Transverse colon (tissue), 4 donors: ENCODE data around the gene COL20A1. TPM values are rescaled to one million over a fixed set of nuclear protein-coding genes. Genes with fewer than 3 reads are reported as not detected.

Experiments used
- DNase-seq: peaks from one replicate; pipeline ENCODE4 v3.0.0-alpha.2; 2019
- H3K27ac ChIP-seq, 4 donors: fragments of 200-600 bp; sonication (generic); 2 replicates each; pipeline ENCODE4 v1.5.1; 2016 to 2018; ENCODE audit warnings: inconsistent platforms in 4 of 4
- H3K27me3 ChIP-seq: fragments of 200-600 bp; sonication (generic); 2 replicates; pipeline ENCODE4 v1.5.1; 2017; ENCODE audit warnings: inconsistent platforms
- H3K36me3 ChIP-seq, 4 donors: fragments of 200-600 bp; sonication (generic); 2 replicates each; pipeline ENCODE4 v1.5.1; 2017 to 2019; ENCODE audit warnings: inconsistent platforms in 4 of 4
- H3K4me1 ChIP-seq, 4 donors: fragments of 200-600 bp; sonication (generic); 2 replicates each; pipeline ENCODE4 v1.5.1; 2017 to 2020; ENCODE audit warnings: inconsistent platforms in 4 of 4
- H3K4me3 ChIP-seq, 4 donors: fragments of 200-600 bp; sonication (generic); 1 replicate in 1 of 4; 2 replicates in 3 of 4; pipeline versions ENCODE4 v1.5.1 to v1.6.1; 2017 to 2019; ENCODE audit warnings: inconsistent platforms in 4 of 4
- H3K9me3 ChIP-seq, 2 donors: fragments of 200-600 bp; sonication (generic); 2 replicates each; pipeline ENCODE4 v1.5.1; 2017 to 2019; ENCODE audit warnings: inconsistent platforms in 2 of 2
- EP300 ChIP-seq: sonication (generic); formaldehyde crosslinking; IDR thresholded peaks from one replicate; pipeline ENCODE4 v1.6.1; 2017; ENCODE audit warnings: antibody characterized with exemption, low read depth
- POLR2A ChIP-seq: fragments of 450-650 bp; IDR thresholded peaks from one replicate; pipeline ENCODE4 v1.6.1; 2016; ENCODE audit warnings: antibody characterized with exemption, mild to moderate bottlenecking, moderate library complexity
- POLR2AphosphoS5 ChIP-seq, 3 donors: sonication (generic); formaldehyde crosslinking; IDR thresholded peaks; one replicate each; pipeline ENCODE4 v1.6.1; 2016; ENCODE audit warnings: antibody characterized with exemption in 3 of 3
- WGBS, 2 donors: methylation state at CpG; one replicate each; pipeline ENCODE4 v1.1.5; 2018; ENCODE audit warnings: low coverage in 1 of 2; 5-methylcytosine and 5-hydroxymethylcytosine counted together
- in situ Hi-C, 4 donors: fragments of 200-750 bp; cut with MboI; loops; one replicate each; pipeline versions ENCODE4 v1.15.0 to v1.15.1; 2017; ENCODE audit warnings: low sequenced_read_pairs in 3 of 4, low pct_ligation_motif_present in 1 of 4, low pct_unique_long_range_greater_than_20kb in 1 of 4
- intact Hi-C: fragments of 100-400 bp; cut with DNase I; formaldehyde crosslinking; loops from one replicate; pipeline ENCODE4 v1.15.1; 2023; ENCODE audit warnings: low total_unique reads
- total RNA-seq, 4 donors: library from RNA; depleted of rRNA; stranded (reverse); fragments of >200 nt; gene quantifications; one replicate each; pipeline ENCODE4 v1.1.0, GENCODE V29; 2016
- TF ChIP-seq, protein P1 (sequence below), 5 experiments: fragments of 200-600 bp in 3 of 5; fragments of 450-650 bp in 2 of 5; sonication (generic) in 3 of 5; IDR thresholded peaks; 1 replicate in 2 of 5; 2 replicates in 3 of 5; pipeline ENCODE4 v1.5.1; 2016 to 2017; ENCODE audit warnings: antibody characterized with exemption in 5 of 5, inconsistent platforms in 3 of 5, mild to moderate bottlenecking in 2 of 5, moderate library complexity in 1 of 5

COL20A1 gene
- total RNA-seq, 4 donors from 2014 or later = 43.8 TPM; not detected in 3

DNA sequence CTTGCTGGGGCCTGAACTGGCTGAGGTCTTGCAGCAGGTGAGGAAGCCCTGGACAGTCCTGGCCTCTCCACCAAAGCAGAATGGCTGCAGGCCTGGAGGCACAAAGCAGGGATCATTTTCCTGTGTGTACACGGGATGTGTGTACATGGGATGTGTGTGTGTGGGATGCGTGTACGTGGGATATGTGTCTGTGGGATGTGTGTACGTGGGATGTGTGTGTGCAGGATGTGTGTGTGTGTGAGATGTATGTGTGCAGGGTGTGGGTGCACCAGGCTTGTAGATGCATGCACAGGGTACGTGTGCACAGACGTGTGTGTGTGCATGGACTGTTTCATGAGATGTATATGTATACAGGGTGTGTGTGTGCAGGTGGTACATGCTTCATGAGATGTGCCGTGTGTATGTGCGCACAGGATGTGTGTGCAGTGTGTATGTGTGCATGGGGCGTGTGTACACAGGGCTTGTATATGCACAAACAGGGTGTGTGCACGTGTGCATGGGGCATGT, 76.1 kb downstream of the COL20A1 start:
- Histone ChIP-seq H3K4me3 (no peak overlapping the region), H3K36me3 (no peaks in the 10 kb centered on the region), H3K9me3 (no peaks in the 10 kb centered on the region), H3K27me3 (peaks cover 38% of the 10 kb centered on the region), H3K27ac (no peak overlapping the region), H3K4me1 (no peaks in the 10 kb centered on the region)
- WGBS, 2 donors = 81 to 83% methylated on average over 3 to 10 of the region's 10 CpGs
- intact Hi-C loops (no loop called here), in situ Hi-C loops (no loop called here)
- no peak for DNase-seq
- TF ChIP-seq, protein P1, sequence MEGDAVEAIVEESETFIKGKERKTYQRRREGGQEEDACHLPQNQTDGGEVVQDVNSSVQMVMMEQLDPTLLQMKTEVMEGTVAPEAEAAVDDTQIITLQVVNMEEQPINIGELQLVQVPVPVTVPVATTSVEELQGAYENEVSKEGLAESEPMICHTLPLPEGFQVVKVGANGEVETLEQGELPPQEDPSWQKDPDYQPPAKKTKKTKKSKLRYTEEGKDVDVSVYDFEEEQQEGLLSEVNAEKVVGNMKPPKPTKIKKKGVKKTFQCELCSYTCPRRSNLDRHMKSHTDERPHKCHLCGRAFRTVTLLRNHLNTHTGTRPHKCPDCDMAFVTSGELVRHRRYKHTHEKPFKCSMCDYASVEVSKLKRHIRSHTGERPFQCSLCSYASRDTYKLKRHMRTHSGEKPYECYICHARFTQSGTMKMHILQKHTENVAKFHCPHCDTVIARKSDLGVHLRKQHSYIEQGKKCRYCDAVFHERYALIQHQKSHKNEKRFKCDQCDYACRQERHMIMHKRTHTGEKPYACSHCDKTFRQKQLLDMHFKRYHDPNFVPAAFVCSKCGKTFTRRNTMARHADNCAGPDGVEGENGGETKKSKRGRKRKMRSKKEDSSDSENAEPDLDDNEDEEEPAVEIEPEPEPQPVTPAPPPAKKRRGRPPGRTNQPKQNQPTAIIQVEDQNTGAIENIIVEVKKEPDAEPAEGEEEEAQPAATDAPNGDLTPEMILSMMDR (IDR thresholded peaks at IDR 0.05) = no peak
- TF ChIP-seq POLR2A = no peak
- TF ChIP-seq EP300 = no peak
- no peak for TF ChIP-seq POLR2AphosphoS5 (IDR thresholded peaks at IDR 0.05)

DNA sequence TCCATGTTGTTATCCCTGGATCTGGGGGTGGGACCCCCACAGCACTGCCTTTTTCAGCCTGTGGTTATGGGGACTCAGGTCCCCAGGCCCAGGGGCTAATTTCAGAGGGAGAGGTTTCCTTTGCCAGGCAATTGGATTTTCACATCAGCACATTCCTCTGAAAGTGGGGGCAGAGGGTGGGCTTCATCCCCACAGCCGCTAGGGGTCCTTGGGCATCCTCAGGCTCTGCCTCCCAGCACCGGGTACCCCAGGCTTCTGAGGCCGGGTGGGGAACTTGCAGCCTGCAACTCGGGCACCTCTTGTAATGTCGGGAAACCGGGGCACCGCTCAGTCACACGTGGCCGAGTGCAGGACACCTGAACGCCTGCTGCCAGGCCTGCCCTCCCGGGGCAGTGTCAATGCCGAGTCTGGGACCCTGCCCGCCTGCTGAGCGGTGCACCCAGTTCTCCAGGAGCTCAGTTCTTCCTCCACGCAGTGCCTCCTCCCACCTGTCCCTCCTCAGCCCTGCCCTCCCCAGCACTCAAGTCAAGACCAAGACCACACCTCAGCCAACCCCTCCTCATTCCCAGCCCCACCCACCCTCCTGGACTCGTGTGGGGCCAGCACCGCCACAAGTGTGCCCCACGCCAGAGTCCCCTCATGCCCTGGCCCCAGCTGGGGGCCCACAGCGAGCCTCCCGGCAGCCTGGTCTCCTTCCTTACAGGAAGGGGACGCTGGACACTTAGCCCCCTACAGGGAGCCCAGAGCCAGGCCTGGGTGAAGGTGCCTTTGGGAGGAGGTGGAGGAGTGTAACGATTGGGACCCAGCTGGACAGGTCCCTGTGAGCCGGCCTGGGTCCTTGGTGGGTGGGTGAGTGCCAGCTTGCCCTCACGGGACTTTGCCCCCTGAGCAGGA, 77.0 kb downstream of the COL20A1 start:
- Histone ChIP-seq H3K27ac (no peak overlapping the region), H3K4me3 (no peak overlapping the region), H3K36me3 (no peaks in the 10 kb centered on the region), H3K27me3 (peaks cover 45% of the 10 kb centered on the region), H3K4me1 (no peaks in the 10 kb centered on the region), H3K9me3 (no peaks in the 10 kb centered on the region)
- intact Hi-C loops = no loop called here
- WGBS, 2 donors = 49 to 75% methylated on average over 4 to 22 of the region's 24 CpGs
- in situ Hi-C loops = no loop called here
- DNase-seq = no peak
- TF ChIP-seq POLR2A (no peak), EP300 (no peak), POLR2AphosphoS5 (IDR thresholded peaks at IDR 0.05) (no peak)
- TF ChIP-seq, protein P1 (IDR thresholded peaks at IDR 0.05) = no peak

DNA sequence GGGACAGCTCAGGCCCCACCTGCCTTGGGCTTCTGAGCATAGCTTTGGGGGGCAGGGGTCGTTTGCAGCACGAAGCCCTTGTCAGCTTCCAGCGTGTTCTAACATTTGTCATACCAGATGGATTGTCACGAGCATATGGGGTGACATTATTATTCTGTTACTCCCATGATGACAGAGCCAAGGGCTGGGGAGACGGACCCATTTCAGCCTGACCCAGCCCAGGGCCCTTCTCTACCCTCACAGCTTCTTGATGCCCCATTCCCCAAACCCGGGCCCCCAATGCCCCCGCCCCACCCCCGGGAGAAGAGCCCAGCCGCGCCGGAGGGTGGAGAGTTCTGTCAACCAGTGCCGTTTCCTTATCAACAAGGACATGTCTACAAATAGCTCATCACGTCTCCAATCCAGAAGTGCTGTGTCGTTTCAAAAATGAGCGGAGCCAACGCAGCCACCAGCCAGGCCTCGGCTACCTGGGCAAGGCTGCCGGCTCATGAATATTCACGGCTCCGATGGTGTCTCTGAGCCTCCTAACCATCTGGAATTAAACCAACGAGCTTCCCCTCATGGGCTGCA, 77.7 kb downstream of the COL20A1 start:
- no peak for DNase-seq
- H3K9me3 ChIP-seq = no peaks in the 10 kb centered on the region
- no peaks in the 10 kb centered on the region for H3K4me1 ChIP-seq
- H3K27ac ChIP-seq = no peak overlapping the region
- H3K27me3 ChIP-seq = peaks cover 48% of the 10 kb centered on the region
- intact Hi-C loops = no loop called here
- H3K4me3 ChIP-seq = no peak overlapping the region
- WGBS, 2 donors = 33% methylated on average over 21 of the region's 21 CpGs; no CpG with 5 or more reads in 1 of the 2 donors
- TF ChIP-seq EP300 = no peak
- TF ChIP-seq POLR2A = no peak
- TF ChIP-seq, protein P1 (IDR thresholded peaks at IDR 0.05) = no peak
- no peak for TF ChIP-seq POLR2AphosphoS5 (IDR thresholded peaks at IDR 0.05)
- no peaks in the 10 kb centered on the region for H3K36me3 ChIP-seq
- in situ Hi-C loops = no loop called here

DNA sequence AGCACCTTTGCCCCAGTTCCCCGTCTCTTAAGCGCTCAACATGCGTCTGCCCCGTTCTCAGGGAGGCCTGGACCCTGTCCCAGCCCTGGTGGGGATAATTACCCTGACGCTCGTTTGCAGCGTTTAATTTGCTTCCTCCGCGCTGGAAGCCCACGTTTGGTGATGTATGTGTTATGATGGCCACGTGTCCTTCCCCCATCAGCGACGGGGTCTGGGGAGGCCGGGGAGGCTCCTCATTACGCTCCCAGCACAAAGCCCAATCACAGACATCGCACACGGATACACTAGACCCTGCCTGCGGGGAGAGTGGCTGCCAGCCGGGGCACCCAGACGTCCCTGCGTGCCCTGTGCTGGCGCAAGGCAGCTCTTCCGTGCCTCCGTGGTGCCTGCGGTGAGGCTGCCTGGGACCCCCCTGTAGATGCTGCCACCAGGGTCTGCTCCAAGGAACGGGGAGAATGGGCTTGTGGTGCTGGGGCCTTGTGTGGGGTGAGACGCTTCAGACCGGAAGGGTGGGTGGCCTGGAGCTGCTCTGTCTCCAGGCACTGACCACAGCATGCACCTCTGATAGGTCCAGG, 78.4 kb downstream of the COL20A1 start:
- H3K27me3 ChIP-seq = peaks cover 52% of the 10 kb centered on the region
- no peak for DNase-seq
- intact Hi-C loops = no loop called here
- H3K9me3 ChIP-seq = no peaks in the 10 kb centered on the region
- no peak overlapping the region for H3K27ac ChIP-seq
- no peaks in the 10 kb centered on the region for H3K36me3 ChIP-seq
- no peaks in the 10 kb centered on the region for H3K4me1 ChIP-seq
- no peak overlapping the region for H3K4me3 ChIP-seq
- TF ChIP-seq POLR2A = no peak
- in situ Hi-C loops = no loop called here
- WGBS, 2 donors = 52% methylated on average over 17 of the region's 28 CpGs; no CpG with 5 or more reads in 1 of the 2 donors
